GM18909 (cell line): ENCODE results near the gene PTPRN2.
"Not testable (repeated sequence)": the region's sequence is repeated elsewhere in the genome, so short reads cannot be mapped to it uniquely, and the experiment has no call there.

Experiments
- ATAC-seq: cut with Tn5 transposase; IDR thresholded peaks from one replicate; pipeline ENCODE4 v1.9.1; 2021; ENCODE audit warnings: mild to moderate bottlenecking; ENCODE audit not compliant: unreplicated experiment, poor library complexity

PTPRN2 gene

DNA sequence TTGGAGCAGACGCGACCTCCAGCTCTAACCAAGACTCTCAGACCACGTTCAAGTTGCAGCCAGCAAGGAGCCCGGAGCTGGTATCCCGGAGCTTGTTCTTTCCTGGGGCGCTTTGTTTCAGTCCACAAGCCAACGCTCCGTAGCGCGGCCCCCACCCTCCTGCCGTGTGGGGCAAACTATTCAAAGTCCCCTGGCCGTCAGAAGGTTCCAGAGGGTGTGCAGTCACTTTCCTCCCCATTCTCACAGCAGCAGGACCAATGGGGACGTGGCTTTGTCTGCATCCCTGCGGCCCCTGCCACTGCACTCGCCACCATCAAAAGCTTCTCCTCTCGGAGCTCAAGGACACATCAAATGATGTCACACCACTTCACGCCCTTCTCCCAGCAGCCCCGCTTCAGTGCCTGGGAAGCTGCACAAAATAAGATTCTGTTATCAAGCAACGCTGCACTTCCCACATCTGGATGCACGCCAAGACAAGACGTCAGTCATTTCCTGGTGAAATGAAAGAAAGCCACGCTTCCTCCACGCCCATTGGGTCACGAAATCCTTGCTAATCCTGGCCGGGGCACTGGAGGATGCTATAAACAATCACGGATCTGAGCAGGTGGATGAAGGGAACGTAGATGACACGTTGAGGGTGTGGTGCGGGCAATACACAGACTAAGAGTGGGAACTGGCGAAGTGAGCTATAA lies 348.2 kb downstream of the PTPRN2 start:
- no peak for ATAC-seq

DNA sequence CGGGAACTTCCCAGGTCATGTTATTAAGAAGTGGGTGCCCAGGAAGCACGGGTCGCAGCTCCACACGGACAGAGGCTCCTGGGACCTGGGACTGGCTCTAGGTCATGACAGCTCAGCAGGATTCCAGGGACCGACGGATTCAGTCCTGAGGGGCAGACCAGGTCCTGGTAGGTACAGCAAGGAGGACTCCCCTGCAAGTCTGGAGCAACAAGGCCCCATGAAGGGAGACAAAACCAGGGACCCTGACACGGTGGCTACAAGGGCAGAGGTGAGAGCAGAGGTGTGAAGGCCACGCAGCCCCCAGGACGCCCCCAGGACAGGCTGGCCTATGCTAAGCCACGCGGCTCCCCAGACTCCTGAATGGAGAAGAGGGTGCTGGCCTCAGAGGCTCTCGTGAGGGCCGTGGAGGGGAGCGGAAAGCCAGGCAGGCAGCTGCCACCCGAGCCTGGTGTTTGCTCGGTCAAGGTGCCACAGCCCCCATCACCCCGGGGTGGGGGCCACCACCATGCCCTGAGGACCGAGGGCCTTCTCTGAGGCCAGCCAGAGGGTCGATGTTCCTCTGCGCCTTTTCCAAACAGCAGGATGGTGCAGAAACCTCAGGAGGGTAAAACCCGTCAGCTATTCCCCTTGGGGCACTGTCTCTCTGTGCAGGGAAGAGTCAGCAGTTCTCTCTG lies 348.9 kb downstream of the PTPRN2 start:
- no peak for ATAC-seq

DNA sequence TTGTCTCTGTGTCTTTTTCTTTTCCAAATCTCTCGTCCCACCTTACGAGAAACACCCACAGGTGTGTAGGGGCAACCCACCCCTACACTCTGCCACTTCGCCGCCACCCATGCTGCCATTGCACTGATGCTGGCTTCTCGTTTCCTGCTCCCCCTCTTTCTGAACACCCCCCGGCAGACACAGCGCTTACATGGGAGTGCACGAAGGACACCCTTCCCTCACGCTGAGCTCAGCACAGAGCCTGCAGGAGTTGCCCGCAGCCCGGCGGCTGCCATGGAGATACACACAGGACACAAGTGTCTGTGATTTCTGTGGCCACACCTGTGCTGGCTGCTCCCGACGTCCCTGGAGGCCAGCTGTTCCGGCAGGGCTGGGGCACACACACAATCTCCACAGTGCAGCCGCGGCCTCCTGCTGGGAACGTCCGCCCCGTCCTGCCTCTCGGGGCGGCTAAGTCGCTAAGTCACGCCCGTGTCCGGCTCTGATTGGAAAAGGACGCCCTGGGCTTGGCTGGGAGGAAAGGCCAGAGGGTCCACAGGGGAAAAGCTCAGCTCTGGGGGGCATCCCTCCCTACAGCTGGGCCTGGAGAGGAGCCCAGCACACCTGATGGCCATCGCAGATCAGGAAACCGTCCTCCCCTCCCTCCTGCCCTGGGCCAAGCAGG lies 349.8 kb downstream of the PTPRN2 start:
- ATAC-seq = no peak

DNA sequence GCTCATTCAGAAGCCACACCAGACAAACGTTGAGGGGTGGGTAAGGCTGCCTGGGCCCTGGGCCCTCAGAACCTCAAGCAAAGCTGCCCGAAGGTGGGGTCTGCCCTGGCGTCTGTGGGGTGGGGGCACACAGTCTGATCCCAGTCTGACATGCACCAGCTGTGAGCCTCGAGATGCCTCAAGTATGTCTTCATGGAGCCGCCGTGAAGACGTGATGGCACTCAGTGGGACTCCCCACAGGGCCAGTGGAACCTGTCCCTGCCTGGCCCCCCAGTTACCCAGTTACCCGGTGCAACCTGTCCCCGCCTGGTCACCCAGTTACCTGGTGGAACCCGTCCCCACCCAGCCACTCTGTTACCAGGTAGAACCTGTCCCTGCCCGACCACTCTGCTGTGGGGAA lies 351.2 kb downstream of the PTPRN2 start:
- ATAC-seq = no peak

DNA sequence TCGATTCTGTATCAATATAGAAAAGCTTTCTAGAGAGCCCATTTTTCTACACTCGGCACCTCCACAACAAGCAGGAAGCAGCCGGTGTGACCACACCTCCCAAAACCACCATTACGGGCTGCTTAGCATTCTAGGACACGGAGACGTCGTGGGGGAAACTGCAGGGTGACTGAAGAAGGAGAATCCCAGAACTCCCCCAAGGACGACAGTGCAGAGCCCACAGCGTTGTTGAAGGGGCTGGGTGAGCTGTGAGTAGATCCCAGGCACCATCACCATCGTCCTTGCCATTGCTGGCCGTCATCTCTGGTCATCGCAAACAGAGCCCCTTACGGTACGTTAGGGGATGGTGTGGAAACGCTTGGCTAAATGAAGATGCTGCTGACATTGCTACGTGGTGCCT lies 351.8 kb downstream of the PTPRN2 start:
- ATAC-seq = no peak

DNA sequence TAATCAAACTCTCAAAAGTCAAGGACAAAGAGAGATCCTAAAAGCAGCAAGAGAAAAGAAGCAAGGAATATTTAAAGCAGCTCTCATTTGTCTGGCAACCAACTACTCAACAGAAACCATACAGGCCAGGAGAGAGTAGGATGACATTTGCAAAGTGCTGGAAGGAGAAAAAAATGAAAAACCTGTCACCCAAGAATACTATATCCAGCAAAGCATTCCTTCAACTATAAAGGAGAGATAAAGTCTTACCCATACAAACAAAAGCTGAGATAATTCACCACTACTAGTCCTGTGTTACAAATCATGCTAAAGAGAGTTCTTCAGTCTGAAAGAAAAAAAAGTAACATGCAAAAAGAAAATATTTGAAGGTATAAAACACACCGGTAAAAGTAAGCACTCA lies 357.7 kb downstream of the PTPRN2 start:
- no peak for ATAC-seq

DNA sequence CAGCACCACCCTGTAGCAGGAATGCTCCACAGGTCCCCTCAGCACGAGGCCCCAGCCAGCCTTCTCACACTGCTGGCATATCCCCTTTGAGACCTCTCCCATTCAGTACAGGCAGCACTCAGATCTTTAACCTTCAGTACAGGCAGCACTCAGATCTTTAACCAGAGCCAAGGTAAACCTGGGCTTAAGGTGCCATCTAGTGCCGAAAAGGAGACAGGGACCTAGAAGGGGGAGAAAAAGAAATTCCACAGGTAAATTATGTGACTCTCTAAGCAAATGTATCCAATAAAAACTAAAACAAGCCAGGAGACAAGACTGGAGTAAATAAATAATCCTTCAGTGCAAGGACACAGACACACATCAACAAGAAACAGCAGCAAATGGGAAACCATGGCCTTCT lies 358.6 kb downstream of the PTPRN2 start:
- no peak for ATAC-seq

DNA sequence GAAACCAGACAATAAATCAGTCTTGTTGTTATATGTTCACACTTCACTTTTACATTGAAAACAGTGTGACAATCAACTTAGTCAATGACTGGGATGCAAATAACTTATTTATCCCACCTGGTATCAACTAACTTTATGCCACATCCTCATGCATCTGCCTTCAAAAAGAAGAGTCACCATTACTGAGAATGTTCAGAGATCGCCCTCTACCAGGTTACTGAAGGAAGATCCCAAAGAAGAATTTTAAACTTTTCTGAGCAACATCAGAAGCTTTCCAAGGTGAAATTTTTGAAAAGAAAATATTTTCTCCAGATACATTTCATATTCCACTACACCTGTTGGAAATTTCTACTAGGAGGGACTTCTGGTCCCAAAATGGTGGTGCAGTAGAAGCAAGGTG lies 359.5 kb downstream of the PTPRN2 start:
- no peak for ATAC-seq

DNA sequence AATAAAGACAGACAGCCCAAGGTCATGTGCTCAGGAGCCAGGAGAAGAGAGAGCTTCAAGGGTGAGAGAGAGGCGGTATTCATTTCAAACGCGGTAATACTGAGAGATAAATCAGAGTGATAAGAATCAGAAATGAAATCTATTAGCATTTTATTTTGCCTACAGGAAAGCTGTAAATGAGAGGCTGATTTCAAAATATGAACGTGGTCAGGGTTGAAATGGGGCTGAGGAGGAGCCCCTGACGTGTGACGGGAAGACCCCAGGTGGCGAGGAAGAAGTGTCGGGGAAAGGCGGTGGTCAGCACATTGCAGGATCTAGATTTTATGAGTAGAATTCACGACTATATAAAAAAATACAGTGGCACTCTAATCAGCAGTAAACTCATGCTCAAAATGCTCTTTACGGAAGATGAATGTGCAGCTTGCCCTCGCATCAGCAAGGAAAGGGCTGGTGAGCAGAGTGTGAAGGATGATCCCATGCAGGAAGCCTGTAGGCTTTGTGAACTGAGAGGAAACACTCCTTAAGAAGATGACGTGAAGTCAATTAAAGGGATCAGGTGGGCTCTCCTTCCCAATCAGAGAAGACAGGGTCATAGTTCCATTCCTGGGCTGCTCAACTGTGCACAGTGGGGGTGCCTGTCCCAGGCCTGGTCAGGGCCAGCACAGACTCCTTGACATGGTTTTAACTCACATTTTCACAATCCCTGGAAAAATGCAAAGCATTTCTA lies 360.2 kb downstream of the PTPRN2 start:
- ATAC-seq = no peak

DNA sequence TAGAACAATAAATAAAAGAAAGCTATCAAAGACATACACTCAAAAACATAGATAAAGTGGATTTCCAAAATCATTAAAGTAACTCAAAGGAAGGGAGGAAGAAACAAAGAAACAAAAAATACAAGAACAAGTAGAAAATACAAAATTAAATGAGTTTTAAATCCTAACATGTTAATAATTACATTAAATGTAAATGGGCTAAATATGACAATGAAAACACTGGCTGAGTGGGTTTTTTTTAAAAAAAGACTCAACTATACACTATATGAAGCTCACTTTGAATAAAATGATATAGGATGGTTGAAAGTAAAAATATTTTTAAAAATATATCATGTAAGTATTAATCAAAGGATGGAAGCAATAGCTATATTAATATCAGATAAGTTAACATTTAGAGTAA lies 371.4 kb downstream of the PTPRN2 start:
- ATAC-seq = no peak

DNA sequence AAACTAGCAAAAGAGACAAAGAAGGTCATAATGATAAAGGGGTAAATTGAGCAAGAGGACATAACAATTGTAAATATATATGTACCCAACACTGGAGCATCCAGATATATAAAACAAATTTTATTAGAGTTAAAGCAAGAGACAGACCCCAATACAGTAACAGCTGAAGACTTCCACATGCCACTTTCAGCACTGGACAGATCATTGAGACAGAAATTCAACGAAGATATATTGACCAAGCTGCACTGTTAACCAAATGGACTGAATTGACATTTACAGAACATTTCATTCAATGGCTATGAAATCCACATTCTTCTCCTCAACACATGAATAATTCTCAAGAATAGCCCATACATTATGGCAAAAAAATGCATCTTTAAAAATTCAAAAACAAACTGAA lies 378.2 kb downstream of the PTPRN2 start:
- ATAC-seq = no peak

DNA sequence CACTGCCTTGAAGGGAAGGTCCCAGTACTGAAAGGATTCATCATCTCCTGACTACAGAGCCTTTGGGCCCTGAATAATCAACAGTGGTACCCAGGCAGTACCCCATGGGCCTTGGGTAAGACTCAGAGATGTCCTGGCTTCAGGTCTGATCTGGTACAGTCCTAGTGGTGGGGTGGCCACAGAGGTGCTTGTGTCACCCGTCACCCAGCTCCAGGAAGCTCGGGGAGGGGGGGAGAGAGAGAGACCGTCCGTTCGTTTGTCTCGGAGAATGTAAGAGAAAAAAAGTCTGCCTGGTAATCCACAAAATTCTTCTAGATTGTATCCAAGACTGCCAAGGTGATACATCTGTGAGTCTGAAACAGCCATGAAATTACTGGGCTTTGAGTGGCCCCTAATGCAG lies 381.3 kb downstream of the PTPRN2 start:
- ATAC-seq = no peak

DNA sequence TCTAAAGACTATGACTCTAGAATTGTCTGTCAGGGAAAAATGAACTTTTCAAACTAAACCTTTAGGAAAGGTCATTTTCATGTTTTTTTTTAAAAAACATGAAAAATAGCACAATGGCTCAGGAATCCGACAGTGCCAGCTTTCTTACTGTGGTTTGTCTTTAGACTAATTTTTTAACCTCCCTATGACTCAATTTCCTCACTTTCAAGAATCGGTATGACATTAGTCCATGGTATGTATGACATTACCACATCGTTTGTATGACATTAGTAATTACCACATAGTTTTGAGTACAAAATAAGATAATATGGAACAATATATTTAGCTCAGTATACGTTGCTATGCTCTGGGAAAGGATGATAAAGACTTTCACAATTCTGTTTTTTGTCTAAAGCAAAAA lies 383.2 kb downstream of the PTPRN2 start:
- no peak for ATAC-seq

DNA sequence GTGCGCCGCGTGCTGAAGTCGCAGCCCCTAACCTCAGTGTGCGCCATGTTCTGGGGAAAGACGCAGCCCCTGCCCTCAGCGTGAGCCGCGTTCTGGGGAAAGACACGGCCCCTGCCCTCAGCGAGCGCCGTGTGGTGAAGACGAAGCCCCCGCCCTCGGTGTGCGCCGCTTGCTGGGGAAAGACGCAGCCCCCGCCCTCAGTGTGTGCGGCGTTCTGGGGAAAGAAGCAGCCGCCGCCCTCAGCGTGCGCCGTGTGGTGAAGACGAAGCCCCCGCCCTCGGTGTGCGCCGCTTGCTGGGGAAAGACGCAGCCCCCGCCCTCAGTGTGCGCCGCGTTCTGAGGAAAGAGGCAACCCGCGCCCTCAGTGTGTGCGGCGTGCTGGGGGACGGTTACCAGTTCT lies 383.7 kb downstream of the PTPRN2 start:
- not testable (repeated sequence) for ATAC-seq

DNA sequence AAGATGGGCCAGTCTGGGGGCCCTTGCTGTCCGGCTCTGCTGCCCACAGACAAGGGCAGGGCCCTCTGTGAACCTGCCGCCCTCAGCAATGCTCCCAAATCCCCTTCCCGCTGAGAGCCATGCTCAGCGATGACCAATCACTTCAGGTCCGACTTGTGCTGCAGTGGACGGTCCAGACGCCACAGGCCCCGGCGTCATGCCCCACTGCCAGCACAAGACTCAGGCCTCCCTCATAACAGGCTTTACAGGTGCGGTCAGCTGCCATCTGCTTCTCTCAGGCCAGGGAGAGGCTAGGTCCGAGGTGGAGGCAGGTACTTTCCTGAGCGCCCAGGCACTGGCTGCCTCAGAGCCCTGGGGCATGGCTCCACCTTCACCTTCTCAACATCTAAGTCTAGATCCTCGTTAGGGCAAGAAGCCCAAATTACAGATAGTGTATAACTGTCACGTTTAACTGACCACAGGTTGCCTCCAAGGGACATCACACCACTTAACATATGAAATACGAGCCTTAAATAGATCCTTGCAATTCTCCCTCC lies 393.2 kb downstream of the PTPRN2 start:
- no peak for ATAC-seq

DNA sequence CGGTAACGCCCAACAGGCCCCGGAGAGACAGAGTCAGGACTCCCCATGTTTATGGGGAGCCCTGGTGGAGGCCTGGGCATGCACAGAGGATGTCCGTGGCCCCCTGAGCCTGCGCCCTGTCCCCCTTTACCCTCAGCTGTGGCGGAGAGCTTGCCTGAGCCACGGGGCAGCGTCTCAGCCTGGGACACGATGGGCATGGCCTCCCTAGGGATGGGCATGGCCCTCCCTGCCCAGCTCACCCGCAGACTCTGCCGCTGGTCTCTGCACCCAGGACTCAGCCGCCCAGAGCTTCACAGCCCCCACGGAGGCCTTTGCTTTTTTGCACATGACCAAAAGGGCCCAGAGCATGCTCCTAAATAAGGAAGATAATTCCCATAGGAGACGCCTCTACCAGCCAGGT lies 394.2 kb downstream of the PTPRN2 start:
- ATAC-seq = no peak

DNA sequence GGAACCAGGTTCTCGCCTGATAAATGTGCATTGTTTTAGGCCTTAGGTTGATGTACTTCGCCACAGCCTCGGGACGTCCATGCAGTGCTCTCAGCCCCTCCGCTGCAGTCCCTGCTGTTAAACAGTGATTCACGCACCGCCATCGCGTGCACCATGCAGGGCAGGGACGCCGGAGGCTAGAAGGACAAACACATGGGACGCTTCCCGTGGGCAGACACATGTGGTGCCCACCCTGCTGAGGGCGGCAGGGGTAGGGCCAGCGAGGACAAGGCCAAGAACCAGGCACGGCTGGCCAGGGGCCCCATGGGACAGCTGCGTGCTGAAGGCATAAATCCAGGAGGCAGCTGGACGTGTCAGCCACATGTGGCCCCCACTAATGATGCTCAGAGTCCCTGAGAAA lies 394.7 kb downstream of the PTPRN2 start:
- no peak for ATAC-seq

DNA sequence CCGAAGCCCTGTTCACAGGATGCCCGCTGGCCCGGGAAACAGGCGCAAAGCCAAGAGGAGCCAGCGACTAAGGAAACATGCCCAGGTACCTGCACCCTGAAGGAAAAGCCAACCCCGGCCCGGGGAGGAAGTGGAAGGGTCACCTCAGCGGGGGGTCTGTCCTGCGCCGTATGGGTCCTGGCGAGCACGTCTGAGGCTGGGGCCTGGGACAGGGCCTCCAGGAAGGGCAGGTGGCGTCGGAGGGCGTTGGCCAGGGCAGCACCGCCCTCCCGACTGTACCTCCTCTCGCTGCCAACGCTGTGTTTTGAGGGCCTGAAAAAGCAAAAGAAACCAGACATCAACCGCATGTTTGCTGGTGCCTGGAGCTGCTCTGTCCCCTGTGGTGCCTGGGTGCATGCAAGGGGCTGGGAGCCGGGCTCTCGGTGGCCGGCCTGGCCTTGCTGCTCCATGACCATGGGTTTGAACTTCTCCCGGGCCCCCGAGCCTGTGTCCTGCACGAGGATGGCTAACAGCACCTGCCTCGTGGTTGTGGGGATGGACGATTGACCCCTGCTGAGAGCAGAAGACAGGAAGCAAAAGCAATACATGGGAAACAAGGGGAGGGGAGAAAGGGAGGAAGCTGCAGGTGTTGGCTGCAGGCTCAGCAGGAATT lies 395.3 kb downstream of the PTPRN2 start:
- ATAC-seq = no peak

DNA sequence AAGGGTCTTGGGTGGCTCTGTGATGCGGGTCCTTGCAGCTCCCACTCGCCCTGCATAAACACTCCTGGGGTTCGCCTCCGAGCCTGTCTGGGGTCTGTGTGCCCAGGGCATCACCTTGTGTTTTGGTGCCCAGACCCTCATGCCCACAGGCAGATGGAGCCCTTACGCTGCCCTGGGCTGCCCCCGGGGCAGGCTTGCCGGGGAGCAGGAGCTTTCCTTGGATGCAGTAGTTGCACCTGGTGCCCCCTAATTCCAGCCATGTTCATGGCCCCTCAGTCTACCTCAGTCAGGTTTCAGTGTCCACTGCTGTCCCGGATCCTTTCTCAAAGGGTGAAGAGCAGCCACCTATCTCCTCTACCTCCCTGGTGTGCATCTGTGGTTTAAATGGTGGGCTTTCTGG lies 396.0 kb downstream of the PTPRN2 start:
- no peak for ATAC-seq

DNA sequence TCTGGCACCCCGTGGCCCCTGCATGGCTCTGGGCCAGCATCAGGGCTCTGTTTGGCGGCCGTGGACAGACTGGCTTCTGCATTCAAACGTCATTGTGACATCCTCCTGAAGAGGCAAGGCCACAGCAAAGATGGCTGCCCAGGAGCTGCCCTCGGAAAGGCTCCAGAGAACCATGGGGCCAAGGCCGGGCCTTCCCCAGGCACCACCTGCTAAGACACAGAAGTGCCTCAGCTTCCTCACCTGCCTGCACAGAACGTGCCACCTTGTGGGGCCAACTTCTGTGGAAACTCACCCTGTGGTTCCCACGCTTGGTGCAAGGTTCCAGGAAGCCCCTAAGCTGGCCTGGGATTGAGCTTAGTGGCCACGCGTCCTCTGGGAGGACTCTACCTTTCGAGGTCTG lies 396.9 kb downstream of the PTPRN2 start:
- ATAC-seq = no peak
